Measurements from ENCODE around the gene NAIF1.

The NAIF1 gene

GRCh38 chr9:128102196-128102595 lies 35.1 kb upstream of the NAIF1 start:
- DNase-seq: no peak

- no peak for DNase-seq
These were observed 34.6 kb upstream of the NAIF1 start for GRCh38 chr9:128101690-128102089.

- DNase-seq: no peak
These were observed 34.1 kb upstream of the NAIF1 start for GRCh38 chr9:128101231-128101661.

GRCh38 chr9:128100581-128100980 lies 33.5 kb upstream of the NAIF1 start:
- DNase-seq: no peak

- no peak for DNase-seq
These were observed 32.9 kb upstream of the NAIF1 start for GRCh38 chr9:128099932-128100491.

GRCh38 chr9:128099231-128099931 lies 32.3 kb upstream of the NAIF1 start:
- DNase-seq: no peak

GRCh38 chr9:128098297-128099230 lies 31.4 kb upstream of the NAIF1 start:
- DNase-seq: peak; percentile 66 to 71

- no peak for DNase-seq
These were observed 30.6 kb upstream of the NAIF1 start for GRCh38 chr9:128097543-128098296.

GRCh38 chr9:128096616-128097536 lies 29.8 kb upstream of the NAIF1 start:
- DNase-seq: no peak

GRCh38 chr9:128094950-128095544 lies 27.9 kb upstream of the NAIF1 start:
- no peak for DNase-seq

GRCh38 chr9:128094166-128094949 lies 27.2 kb upstream of the NAIF1 start:
- peak; percentile 73 to 79 for DNase-seq

- DNase-seq: no peak
These were observed 25.9 kb upstream of the NAIF1 start for GRCh38 chr9:128093011-128093410.

GRCh38 chr9:128092199-128092977 lies 25.3 kb upstream of the NAIF1 start:
- no peak for DNase-seq

- DNase-seq: peak; percentile 52 to 76
These were observed 24.5 kb upstream of the NAIF1 start for GRCh38 chr9:128091571-128091970.

- DNase-seq: peak; percentile 77 to 87
These were observed 24.0 kb upstream of the NAIF1 start for GRCh38 chr9:128091144-128091543.

- no peak for DNase-seq
These were observed 22.2 kb upstream of the NAIF1 start for GRCh38 chr9:128089299-128089698.

- no peak for DNase-seq
These were observed 21.3 kb upstream of the NAIF1 start for GRCh38 chr9:128088253-128088945.

- DNase-seq: no peak
These were observed 20.1 kb upstream of the NAIF1 start for GRCh38 chr9:128087262-128087661.

GRCh38 chr9:128085943-128086342 lies 18.8 kb upstream of the NAIF1 start:
- DNase-seq: no peak
